Measurements from ENCODE around the gene PIEZO1.
A peak's percentile ranks its signal among the peaks of the same experiment; 100 is the strongest.

Gene PIEZO1

DNA sequence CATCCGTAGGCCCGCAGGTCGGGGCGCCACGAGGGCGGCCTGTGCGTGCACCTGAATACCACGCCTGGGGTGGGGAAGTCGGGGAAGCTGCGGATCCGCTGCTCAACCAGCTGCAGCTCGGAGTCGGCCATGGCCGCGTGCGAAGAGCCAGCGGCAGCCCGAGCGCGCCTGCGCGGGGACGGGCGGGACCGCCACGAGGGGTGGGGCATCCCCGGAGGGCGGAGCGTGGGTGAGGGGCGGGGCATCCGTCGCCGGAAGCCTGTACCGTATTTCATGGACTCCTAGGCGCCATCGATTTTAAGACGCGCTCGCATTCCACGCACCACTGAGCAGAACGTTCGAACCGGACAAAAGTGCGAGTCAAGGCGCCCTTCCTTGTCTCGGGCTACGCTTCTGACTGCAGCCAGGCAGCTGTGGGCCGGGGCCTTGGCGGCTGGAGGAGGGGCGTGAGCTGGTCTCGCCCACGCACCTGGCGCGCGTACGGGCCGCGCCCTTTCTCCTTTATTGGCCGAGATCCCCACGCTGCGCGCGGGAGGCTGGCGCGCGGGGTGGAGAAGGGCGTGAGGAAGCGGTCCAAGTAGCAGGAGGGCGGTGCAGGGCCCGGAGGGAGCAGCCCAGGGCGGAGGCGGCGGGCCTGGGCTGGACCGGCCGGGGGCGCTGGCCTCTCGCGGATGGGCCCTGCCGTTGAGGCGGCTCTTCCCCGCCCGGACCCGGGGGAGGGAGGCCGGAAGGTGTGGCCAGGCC lies 26.9 kb upstream of the PIEZO1 start, which contains the start of gene APRT:
Gene APRT, minus strand, starts transcription at position 160 of the 744 bp plus-strand sequence. Its CDS starts 29 bp downstream, at position 131.
- peak within 1 kb of the TSS; percentile 95 for H3K4me3 Mint-ChIP-seq
- H3K27me3 Mint-ChIP-seq (ENCODE audit: low read depth): no peaks in the 10 kb centered on the region

DNA sequence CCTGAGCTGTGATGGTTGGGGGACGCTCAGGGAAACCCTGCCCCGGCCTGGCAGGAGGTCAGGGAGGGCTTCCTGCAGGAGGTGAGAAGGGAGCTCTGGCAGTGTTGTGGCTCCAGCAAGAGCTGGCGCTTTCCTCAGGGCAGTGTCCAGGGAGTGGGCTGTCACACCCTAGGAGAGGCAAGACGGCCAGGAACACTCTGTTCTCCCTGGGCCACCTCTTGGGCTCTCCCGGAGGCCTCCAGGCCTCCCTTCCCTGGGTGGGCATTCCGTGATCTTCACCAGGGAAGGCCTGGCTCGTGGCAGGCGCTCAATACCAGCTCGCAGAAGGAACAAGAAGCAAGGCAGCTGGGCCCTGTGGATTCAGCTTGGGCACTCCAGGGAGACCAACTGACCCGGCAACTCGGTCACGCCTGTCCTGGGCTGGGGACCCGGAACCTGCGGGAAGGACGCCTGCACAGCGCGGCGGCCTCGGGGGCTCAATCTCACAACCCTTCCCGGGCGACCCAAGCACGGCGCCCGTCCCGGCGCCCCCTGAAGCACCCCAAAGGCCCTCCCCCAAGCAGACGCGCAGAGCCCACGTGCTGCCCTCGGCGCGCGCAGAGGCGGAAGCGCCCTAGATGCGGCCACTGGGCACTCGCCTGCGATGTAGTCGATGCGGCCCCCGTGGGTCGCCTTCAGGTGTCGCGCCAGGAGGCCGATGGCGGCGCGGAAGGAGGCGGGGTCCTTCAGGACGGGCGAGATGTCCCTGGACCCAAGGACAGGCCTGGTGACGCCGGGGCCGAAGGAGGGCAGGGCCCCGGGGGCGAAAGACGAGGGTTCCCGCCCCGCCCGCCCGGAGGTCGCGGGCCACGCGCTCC lies 26.1 kb upstream of the PIEZO1 start:
- Mint-ChIP-seq H3K4me3 (peak overlapping the region; percentile 95), H3K27me3 (ENCODE audit: low read depth) (no peaks in the 10 kb centered on the region), H3K9me3 (no peaks in the 10 kb centered on the region), H3K4me1 (ENCODE audit: low read depth) (peaks cover 11% of the 10 kb centered on the region), H3K36me3 (ENCODE audit: low read depth) (peaks cover 9% of the 10 kb centered on the region), H3K27ac (peak overlapping the region; percentile 91)

More for the DNA sequence above, 26.9 kb upstream of the PIEZO1 start, which contains the start of gene APRT:
- H3K27ac Mint-ChIP-seq: peak within 1 kb of the TSS; percentile 98
- H3K4me1 Mint-ChIP-seq (ENCODE audit: low read depth): peaks cover 11% of the 10 kb centered on the region
- H3K9me3 Mint-ChIP-seq: no peaks in the 10 kb centered on the region
- H3K36me3 Mint-ChIP-seq (ENCODE audit: low read depth): peaks cover 9% of the 10 kb centered on the region

DNA sequence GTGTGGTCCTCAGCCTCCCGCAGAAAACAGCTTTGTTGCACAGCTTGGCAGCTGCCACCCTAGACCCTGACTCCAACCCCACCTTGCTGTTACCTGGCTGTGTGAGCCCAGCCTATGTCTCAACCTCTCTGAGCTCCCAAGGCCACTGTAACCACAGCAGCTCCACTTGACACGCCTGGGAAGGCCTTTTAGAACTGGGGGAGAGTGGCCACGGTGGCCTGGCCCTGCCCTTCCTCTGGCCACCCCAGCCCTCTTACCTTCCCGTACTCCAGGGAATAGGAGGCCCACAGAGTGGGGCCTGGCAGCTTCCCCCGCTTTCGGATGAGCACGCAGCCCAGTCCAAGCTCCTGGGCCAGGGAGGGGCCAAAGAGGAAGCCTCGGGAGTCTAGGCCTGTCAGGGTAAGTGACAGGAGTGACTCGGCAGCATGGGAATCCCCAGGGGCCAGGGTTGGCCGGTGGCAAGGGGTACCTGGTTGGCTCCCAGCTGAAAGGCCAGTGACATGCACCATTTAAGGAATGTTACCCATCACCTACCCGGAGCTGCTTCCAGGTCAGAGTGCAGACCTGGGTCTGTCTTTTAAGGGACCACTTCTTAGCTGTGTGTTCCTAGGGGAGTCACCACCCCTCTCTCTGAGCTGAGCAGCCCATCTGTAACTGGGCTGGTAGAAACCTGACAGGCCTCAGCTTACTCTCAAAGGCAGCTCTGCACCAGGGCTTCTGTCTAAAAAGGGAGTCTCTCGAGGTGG lies 25.3 kb upstream of the PIEZO1 start:
- Mint-ChIP-seq H3K9me3 (no peaks in the 10 kb centered on the region), H3K4me1 (ENCODE audit: low read depth) (peaks cover 11% of the 10 kb centered on the region), H3K36me3 (ENCODE audit: low read depth) (peaks cover 9% of the 10 kb centered on the region), H3K27ac (peak overlapping the region; percentile 91), H3K27me3 (ENCODE audit: low read depth) (no peaks in the 10 kb centered on the region), H3K4me3 (peak overlapping the region; percentile 95)

DNA sequence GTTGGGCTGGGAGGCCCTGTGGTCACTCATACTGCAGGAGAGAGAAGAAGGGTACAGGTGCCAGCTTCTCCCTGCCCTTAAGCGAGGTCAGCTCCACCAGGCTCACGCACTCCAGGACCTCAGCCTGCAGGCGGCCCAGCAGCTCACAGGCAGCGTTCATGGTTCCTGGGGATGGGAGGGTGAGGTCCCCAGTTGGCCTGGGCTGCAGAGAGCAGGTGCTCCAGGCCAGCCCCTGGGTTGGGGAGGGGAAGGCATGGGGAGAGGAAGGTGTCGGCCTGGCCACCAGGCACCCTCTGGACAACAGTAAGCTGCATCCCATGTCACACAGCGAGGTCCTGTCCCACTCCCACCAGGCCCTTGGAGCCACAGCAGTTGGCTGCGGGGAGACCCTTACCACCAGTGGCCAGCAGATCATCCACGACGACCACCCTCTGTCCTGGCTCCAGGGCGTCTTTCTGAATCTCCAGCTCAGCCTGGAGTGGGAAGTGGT lies 24.7 kb upstream of the PIEZO1 start:
- no peaks in the 10 kb centered on the region for H3K27me3 Mint-ChIP-seq (ENCODE audit: low read depth)
- peak overlapping the region; percentile 95 for H3K4me3 Mint-ChIP-seq
- H3K27ac Mint-ChIP-seq: no peak overlapping the region
- H3K9me3 Mint-ChIP-seq: no peaks in the 10 kb centered on the region
- peaks cover 11% of the 10 kb centered on the region for H3K4me1 Mint-ChIP-seq (ENCODE audit: low read depth)
- peaks cover 9% of the 10 kb centered on the region for H3K36me3 Mint-ChIP-seq (ENCODE audit: low read depth)

DNA sequence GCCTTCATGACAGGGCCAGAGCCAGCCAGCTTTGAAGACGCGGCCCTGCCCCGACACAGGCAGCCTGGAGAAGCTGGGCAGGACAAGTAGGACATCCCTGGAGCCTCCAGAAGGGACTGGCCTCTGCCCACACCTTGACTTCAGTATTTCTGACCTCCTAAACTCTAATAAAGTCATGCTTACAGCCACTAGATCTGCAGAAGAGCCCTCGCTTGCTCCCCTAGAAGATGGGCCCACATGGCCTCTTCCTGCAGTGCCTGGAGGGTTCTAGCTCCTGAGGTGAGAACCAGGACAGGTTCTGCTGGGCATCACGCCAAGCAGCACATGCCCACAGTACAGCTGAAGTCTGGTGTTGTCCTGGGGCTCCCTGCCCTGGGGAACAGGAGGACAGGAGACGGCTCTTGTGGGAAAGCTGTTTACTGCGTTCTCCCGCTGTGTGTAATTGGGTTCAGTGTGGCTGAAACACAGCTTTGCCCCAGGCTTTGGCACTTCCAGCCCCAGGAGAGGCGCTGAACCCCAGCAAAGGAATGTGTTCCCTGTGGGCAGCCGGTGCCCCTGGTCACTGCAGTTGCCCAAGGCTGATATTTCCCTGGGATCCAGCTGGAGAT lies 24.2 kb upstream of the PIEZO1 start:
- Mint-ChIP-seq H3K27ac (no peak overlapping the region), H3K27me3 (ENCODE audit: low read depth) (no peaks in the 10 kb centered on the region), H3K36me3 (ENCODE audit: low read depth) (peaks cover 9% of the 10 kb centered on the region), H3K4me1 (ENCODE audit: low read depth) (peaks cover 11% of the 10 kb centered on the region), H3K4me3 (peak overlapping the region; percentile 14), H3K9me3 (no peaks in the 10 kb centered on the region)

DNA sequence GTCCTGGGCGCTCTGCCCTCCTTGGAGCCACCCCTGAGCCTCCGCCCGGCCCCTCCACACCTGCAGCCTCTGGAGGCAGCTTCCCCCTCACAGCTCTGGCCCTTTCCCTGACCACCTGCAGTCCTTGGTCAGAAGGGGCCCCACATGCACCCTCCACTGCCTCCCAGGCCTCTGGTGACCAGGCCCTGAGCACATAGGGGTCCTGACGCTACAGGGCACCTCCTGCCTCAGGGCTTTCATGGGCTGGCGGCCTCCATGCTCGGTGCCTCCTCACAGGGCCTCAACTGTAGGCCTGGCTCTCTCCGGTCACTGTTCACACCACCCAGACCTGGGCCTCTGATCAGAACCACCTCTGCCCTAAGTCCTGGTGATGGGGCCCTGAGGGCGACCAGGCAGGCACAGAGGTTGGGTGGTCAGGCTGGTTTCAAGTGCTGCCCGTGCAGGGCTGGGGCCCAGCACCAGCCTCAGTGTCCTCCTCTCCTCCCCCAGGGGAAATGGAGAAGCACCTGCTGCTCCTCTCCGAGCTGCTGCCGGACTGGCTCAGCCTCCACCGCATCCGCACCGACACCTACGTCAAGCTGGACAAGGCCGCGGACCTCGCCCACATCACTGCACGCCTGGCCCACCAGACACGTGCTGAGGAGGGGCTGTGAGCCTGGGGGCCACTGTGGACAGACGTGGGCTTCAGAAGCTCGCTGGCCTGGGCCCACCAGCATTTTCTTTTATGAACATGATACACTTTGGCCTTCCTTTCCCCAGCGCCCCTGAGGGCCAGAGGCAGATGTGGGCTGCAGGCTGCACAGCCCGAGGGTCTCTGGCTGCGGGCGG lies 22.8 kb upstream of the PIEZO1 start:
- H3K9me3 Mint-ChIP-seq: no peaks in the 10 kb centered on the region
- peaks cover 9% of the 10 kb centered on the region for H3K36me3 Mint-ChIP-seq (ENCODE audit: low read depth)
- H3K27me3 Mint-ChIP-seq (ENCODE audit: low read depth): no peaks in the 10 kb centered on the region
- H3K4me3 Mint-ChIP-seq: peak overlapping the region; percentile 25
- peaks cover 11% of the 10 kb centered on the region for H3K4me1 Mint-ChIP-seq (ENCODE audit: low read depth)
- no peak overlapping the region for H3K27ac Mint-ChIP-seq

DNA sequence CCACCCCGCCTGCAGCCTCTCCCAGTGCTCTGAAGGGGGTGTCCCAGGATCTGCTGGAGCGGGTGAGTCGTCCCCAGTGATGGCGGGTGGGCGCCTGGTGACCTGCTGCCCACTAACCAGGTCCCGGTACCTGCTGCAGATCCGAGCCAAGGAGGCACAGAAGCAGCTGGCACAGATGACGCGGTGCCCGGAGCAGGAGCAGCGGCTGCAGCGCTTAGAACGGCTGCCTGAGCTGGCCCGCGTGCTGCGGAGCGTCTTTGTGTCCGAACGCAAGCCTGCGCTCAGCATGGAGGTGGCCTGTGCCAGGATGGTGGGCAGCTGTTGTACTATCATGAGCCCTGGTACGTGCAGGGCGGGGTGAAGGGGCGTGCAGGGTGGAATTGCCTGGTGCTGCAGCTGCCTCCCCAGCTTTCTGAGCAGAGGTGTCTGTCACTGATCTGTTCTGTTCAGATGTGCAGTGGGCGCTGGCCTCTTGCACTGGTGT lies 22.2 kb upstream of the PIEZO1 start:
- Mint-ChIP-seq H3K9me3 (no peaks in the 10 kb centered on the region), H3K4me3 (no peak overlapping the region), H3K4me1 (ENCODE audit: low read depth) (peaks cover 11% of the 10 kb centered on the region), H3K27ac (no peak overlapping the region), H3K36me3 (ENCODE audit: low read depth) (peaks cover 9% of the 10 kb centered on the region), H3K27me3 (ENCODE audit: low read depth) (no peaks in the 10 kb centered on the region)

DNA sequence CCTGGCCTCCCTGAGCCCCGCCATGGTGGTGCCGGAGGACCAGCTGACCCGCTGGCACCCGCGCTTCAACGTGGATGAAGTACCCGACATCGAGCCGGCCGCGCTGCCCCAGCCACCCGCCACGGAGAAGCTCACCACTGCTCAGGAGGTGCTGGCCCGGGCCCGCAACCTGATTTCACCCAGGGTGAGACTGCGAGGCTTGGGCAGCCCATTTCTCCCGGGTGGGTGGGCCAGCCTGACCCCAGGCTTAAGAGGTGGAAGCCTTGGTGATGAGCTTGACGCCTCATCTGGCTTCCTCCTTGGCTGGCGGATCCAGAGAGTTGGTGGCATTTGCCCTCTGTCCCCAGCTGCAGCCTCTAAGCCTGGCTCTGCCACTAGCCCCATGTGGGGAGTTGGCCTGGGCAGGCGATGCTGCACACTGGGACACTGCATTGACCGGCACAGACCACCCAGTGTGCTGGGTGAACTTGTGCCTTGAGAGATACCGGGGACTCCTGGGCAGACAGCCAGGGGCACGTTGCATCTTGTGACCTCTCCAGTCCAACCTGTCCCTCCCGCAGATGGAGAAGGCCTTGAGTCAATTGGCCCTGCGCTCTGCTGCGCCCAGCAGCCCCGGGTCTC lies 21.6 kb upstream of the PIEZO1 start:
- Mint-ChIP-seq H3K27ac (no peak overlapping the region), H3K4me3 (no peak overlapping the region), H3K27me3 (ENCODE audit: low read depth) (no peaks in the 10 kb centered on the region), H3K4me1 (ENCODE audit: low read depth) (peaks cover 11% of the 10 kb centered on the region), H3K36me3 (ENCODE audit: low read depth) (peaks cover 9% of the 10 kb centered on the region), H3K9me3 (no peaks in the 10 kb centered on the region)

DNA sequence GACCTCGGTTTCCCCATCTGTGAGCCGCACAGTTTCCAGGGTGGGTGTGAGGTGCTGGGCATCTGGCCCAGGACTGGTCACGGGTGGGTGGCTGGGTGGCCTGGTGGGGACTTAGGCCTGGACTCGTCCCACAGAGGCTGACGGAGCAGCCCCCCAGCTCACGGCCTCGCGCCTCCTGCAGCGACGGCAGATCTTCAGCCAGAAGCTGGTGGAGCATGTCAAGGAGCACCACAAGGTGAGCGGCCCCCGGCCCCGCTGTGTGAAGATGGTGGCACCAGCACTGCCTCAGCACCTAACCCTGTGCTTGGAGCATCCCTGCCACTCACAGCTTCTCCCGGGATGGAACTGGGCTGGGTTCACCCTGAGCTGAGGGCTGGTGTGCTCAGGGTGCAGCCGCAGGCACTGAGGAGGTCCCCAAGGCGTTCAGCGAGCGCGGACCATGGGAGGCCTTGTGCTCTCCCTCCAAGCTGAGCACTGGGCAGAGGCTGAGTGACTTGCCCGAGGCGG lies 20.9 kb upstream of the PIEZO1 start:
- Mint-ChIP-seq H3K36me3 (ENCODE audit: low read depth) (peaks cover 9% of the 10 kb centered on the region), H3K27ac (no peak overlapping the region), H3K27me3 (ENCODE audit: low read depth) (no peaks in the 10 kb centered on the region), H3K4me3 (no peak overlapping the region), H3K9me3 (no peaks in the 10 kb centered on the region), H3K4me1 (ENCODE audit: low read depth) (peaks cover 11% of the 10 kb centered on the region)

DNA sequence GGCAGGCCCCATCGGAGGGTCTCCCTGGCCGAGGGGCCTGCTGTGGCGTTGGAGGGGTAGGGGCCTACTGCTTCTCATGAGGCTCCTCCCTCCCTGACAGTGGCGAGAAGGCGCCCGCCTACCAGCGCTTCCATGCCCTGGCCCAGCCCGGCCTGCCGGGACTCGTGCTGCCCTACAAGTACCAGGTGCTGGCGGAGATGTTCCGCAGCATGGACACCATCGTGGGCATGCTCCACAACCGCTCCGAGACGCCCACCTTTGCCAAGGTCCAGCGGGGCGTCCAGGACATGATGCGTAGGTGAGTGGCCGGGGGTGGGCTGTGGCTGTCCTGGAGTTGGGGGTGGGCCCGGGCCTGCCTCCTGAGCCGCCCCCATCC lies 20.3 kb upstream of the PIEZO1 start:
- H3K9me3 Mint-ChIP-seq: no peaks in the 10 kb centered on the region
- H3K4me1 Mint-ChIP-seq (ENCODE audit: low read depth): peaks cover 14% of the 10 kb centered on the region
- H3K4me3 Mint-ChIP-seq: no peak overlapping the region
- no peaks in the 10 kb centered on the region for H3K27me3 Mint-ChIP-seq (ENCODE audit: low read depth)
- no peak overlapping the region for H3K27ac Mint-ChIP-seq
- peaks cover 9% of the 10 kb centered on the region for H3K36me3 Mint-ChIP-seq (ENCODE audit: low read depth)

DNA sequence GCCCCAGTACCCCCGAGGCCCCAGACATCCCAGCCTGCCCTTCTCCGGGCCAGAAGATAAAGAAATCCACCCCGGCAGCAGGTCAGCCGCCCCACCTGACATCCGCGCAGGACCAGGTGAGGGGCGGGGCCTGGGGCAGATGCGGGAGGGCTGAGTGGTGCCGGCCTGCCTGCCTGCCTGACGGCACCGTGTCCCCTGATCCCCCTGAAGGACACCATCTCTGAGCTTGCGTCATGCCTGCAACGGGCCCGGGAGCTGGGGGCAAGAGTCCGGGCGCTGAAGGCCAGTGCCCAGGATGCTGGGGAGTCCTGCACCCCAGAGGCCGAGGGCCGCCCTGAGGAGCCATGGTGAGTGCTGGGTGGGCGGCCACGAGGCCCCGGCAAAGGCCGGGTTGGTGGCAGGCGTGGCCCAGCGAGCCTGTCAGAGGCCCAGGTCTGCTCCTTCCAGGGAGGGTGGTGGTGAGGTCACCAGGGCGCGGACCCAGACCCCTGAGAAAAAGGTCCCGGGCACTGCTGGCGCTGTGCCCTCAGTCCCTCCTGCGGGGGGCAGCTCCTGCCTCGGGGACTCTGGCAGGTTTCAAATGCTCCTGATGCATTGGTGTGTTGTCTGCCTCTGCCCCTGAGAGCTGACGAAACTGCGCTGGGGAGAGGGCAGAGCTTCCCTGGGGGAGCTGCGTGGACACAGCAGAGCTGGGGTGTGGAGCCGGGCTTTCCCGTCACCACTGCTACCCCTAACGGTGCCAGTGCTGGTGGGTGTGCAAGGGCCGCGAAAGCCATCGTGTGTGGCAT lies 19.7 kb upstream of the PIEZO1 start:
- Mint-ChIP-seq H3K4me1 (ENCODE audit: low read depth) (peaks cover 16% of the 10 kb centered on the region), H3K9me3 (no peaks in the 10 kb centered on the region), H3K4me3 (peak overlapping the region; percentile 74), H3K27me3 (ENCODE audit: low read depth) (no peaks in the 10 kb centered on the region), H3K36me3 (ENCODE audit: low read depth) (peaks cover 9% of the 10 kb centered on the region), H3K27ac (peak overlapping the region; percentile 26)

DNA sequence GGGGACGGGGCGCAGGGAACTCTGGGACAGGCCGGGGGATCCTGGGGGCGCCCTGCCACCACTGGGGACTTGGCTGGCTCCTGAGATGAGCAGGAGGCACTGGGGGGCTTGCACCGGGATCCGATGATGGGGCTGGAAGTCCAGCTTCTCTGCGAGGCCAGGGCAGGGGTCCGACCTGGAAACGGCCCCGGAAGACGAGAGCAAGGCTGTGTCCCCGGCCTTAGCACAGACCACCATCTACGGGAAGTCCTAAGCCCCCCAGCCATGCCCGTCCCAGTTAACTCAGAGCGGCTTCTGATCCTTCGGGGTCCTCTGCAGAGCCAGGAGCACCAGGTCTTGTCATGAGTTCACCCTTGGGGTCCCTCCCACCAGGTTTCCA lies 19.1 kb upstream of the PIEZO1 start:
- Mint-ChIP-seq H3K4me1 (ENCODE audit: low read depth) (peaks cover 12% of the 10 kb centered on the region), H3K27ac (peak overlapping the region; percentile 26), H3K27me3 (ENCODE audit: low read depth) (no peaks in the 10 kb centered on the region), H3K36me3 (ENCODE audit: low read depth) (peaks cover 9% of the 10 kb centered on the region), H3K4me3 (peak overlapping the region; percentile 74), H3K9me3 (no peaks in the 10 kb centered on the region)

All from T-helper 1 cell treated with Interleukin-12 subunit alpha and Interleukin-12 subunit beta and Interleukin-4 antibody, amounts not matched to agents 30 μg/mL and 1 μg/mL, for 36 hours (primary cell).